Transverse colon (tissue), 4 donors: ENCODE measurements around the gene GDF7.

ENCODE experiments used
- POLR2AphosphoS5 ChIP-seq, 3 donors: sonication (generic); formaldehyde crosslinking; IDR thresholded peaks; one replicate each; pipeline ENCODE4 v1.6.1; 2016; ENCODE audit warnings: antibody characterized with exemption in 3 of 3
- TF ChIP-seq, protein P1 (sequence below), 5 experiments: fragments of 200-600 bp in 3 of 5; fragments of 450-650 bp in 2 of 5; sonication (generic) in 3 of 5; IDR thresholded peaks; 1 replicate in 2 of 5; 2 replicates in 3 of 5; pipeline ENCODE4 v1.5.1; 2016 to 2017; ENCODE audit warnings: antibody characterized with exemption in 5 of 5, inconsistent platforms in 3 of 5, mild to moderate bottlenecking in 2 of 5, moderate library complexity in 1 of 5

DNA sequence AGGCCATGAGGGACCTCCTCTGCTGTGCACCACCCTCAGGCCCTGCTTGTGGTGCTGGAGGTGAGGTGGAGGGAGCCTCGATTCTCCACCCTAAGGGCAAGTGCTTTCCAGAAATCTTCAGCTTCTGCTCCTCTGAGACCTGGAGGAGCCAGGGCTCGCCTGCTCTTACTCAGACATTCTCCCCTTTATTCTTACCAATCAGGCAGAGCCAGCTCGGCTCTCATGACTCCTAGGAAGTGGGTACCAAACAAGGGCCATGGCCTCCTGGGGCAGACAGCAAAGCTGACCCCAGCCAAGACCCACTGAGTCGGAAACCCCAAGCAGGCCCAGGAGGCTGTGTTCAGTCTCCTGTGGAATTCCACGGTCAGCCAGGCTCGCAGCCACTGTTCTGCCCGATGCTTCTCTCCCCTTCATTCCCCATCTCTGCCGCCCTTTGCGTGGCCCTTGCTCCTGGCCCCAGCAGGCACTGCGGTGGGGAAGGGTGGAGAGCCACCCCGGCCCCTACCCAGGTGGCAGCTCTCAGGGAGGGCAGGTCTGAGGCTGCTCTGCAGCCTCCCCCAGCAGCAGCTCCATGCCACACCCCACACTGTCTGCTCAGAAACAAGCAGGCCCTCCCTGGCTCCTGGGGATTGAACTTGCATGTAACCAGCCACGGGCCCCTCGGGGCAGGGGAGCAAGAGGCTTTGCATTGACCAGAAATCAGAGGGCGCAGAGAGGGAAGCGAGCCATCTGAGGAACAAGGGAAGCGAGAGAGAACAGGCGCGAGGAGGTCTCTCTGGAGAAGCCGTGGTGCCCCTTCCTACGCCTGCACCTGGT lies 40.0 kb upstream of the GDF7 start:
- TF ChIP-seq, protein P1, sequence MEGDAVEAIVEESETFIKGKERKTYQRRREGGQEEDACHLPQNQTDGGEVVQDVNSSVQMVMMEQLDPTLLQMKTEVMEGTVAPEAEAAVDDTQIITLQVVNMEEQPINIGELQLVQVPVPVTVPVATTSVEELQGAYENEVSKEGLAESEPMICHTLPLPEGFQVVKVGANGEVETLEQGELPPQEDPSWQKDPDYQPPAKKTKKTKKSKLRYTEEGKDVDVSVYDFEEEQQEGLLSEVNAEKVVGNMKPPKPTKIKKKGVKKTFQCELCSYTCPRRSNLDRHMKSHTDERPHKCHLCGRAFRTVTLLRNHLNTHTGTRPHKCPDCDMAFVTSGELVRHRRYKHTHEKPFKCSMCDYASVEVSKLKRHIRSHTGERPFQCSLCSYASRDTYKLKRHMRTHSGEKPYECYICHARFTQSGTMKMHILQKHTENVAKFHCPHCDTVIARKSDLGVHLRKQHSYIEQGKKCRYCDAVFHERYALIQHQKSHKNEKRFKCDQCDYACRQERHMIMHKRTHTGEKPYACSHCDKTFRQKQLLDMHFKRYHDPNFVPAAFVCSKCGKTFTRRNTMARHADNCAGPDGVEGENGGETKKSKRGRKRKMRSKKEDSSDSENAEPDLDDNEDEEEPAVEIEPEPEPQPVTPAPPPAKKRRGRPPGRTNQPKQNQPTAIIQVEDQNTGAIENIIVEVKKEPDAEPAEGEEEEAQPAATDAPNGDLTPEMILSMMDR (IDR thresholded peaks at IDR 0.05) = no peak
- no peak for TF ChIP-seq POLR2AphosphoS5 (IDR thresholded peaks at IDR 0.05)
